ENCODE data around the gene ZMYM5.

DNA sequence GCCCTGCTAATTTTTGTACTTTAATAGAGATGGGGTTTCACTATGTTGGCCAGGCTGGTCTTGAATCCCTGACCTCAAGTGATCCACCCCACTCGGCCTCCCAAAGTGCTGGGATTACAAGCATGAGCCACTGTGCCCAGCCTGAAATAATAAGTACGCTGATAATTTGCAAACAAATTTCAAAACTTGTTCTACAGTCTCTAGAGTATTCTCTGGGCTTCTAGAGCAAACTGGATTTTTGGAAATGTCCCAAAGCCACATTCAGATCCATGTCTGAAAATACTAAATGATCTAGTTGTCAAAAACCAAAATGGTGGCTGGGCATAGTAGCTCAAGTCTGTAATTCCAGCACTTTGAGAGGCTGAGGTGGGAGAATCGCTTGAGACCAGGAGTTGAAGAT lies 40.8 kb downstream of the ZMYM5 start:
- TF ChIP-seq MYC (IDR thresholded peaks at IDR 0.05; ENCODE audit: low read depth, low read length) (no peak), POLR2A (IDR thresholded peaks at IDR 0.05; ENCODE audit: extremely low read depth, insufficient read length) (no peak)
- TF ChIP-seq, protein P1, sequence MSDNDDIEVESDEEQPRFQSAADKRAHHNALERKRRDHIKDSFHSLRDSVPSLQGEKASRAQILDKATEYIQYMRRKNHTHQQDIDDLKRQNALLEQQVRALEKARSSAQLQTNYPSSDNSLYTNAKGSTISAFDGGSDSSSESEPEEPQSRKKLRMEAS (IDR thresholded peaks at IDR 0.05; ENCODE audit: low read depth, low read length): no peak

Measured in NB4 (cell line).